ENCODE data around the gene TRAT1. TPM values are rescaled to one million over a fixed set of nuclear protein-coding genes. Genes with fewer than 3 reads are reported as not detected.

Gene TRAT1
- total RNA-seq, result 125 TPM
- polyA plus RNA-seq, result 43.6 TPM
- long read RNA-seq, donor 1, transcript TRAT1-201 (6 exons, 1,919 nt), result major isoform, 15 of 15 reads
- long read RNA-seq, donor 1, partial matches to known transcripts, result 0 of 15 reads
- long read RNA-seq, donor 1, other reads (novel, unspliced or antisense), result 0 of 15 reads
- long read RNA-seq, donor 2, transcript TRAT1-201 (6 exons, 1,919 nt), result major isoform, 94 of 120 reads
- long read RNA-seq, donor 2, partial matches to known transcripts, result 18 of 120 reads
- long read RNA-seq, donor 2, other reads (novel, unspliced or antisense), result 5 of 120 reads
- long read RNA-seq, donor 3, transcript TRAT1-201 (6 exons, 1,919 nt), result major isoform, 122 of 210 reads
- long read RNA-seq, donor 3, partial matches to known transcripts, result 73 of 210 reads
- long read RNA-seq, donor 3, other reads (novel, unspliced or antisense), result 12 of 210 reads
- long read RNA-seq, donor 4, transcript TRAT1-201 (6 exons, 1,919 nt), result major isoform, 36 of 42 reads
- long read RNA-seq, donor 4, partial matches to known transcripts, result 6 of 42 reads
- long read RNA-seq, donor 4, other reads (novel, unspliced or antisense), result 0 of 42 reads
- long read RNA-seq, donor 5, transcript TRAT1-201 (6 exons, 1,919 nt), result major isoform, 115 of 164 reads
- long read RNA-seq, donor 5, partial matches to known transcripts, result 31 of 164 reads
- long read RNA-seq, donor 5, other reads (novel, unspliced or antisense), result 14 of 164 reads
- long read RNA-seq, donor 6, transcript TRAT1-201 (6 exons, 1,919 nt), result major isoform, 45 of 46 reads
- long read RNA-seq, donor 6, partial matches to known transcripts, result 0 of 46 reads
- long read RNA-seq, donor 6, other reads (novel, unspliced or antisense), result 0 of 46 reads
- long read RNA-seq, donor 7, transcript TRAT1-201 (6 exons, 1,919 nt), result major isoform, 81 of 81 reads
- long read RNA-seq, donor 7, partial matches to known transcripts, result 0 of 81 reads
- long read RNA-seq, donor 7, other reads (novel, unspliced or antisense), result 0 of 81 reads
- long read RNA-seq, donor 8, transcript TRAT1-201 (6 exons, 1,919 nt), result major isoform, 29 of 30 reads
- long read RNA-seq, donor 8, partial matches to known transcripts, result 0 of 30 reads
- long read RNA-seq, donor 8, other reads (novel, unspliced or antisense), result 0 of 30 reads
- long read RNA-seq, donor 9, transcript TRAT1-201 (6 exons, 1,919 nt), result major isoform, 57 of 71 reads
- long read RNA-seq, donor 9, partial matches to known transcripts, result 7 of 71 reads
- long read RNA-seq, donor 9, other reads (novel, unspliced or antisense), result 5 of 71 reads
- long read RNA-seq, donor 10, transcript TRAT1-201 (6 exons, 1,919 nt), result major isoform, 67 of 108 reads
- long read RNA-seq, donor 10, partial matches to known transcripts, result 40 of 108 reads
- long read RNA-seq, donor 10, other reads (novel, unspliced or antisense), result 0 of 108 reads

GRCh38 chr3:108822123-108822897, at the start of gene TRAT1:
TSS of gene TRAT1 (plus strand) at chr3:108822786. CDS start at chr3:108822928, 142 bp downstream.
- Histone ChIP-seq H3K9me3 (ENCODE audit: control insufficient read depth in 2 of 2, insufficient read depth in 1 of 2, low read length in 1 of 2) (no peaks in the 10 kb centered on the region), H3K4me3 (ENCODE audit: low read length in 2 of 2) (peak within 1 kb of the TSS; percentile 60 to 78), H3K4me1 (ENCODE audit: control insufficient read depth in 2 of 2, insufficient read depth in 2 of 2, low read length in 2 of 2) (peaks cover 19 to 36% of the 10 kb centered on the region in 2 donors), H3K27me3 (ENCODE audit: control insufficient read depth in 2 of 2, insufficient read depth in 1 of 2, low read length in 1 of 2) (no peaks in the 10 kb centered on the region), H3K36me3 (ENCODE audit: control insufficient read depth in 2 of 2, insufficient read depth in 2 of 2, low read length in 1 of 2) (peaks cover 0 to 3% of the 10 kb centered on the region in 2 donors), H3K27ac (ENCODE audit: low read depth in 1 of 2, low read length in 1 of 2) (peak within 1 kb of the TSS; percentile 57 to 80)
- WGBS, result 18% methylated on average over 6 of the region's 6 CpGs
- DNase-seq (ENCODE audit: low read depth in 6 of 9, low spot score in 9 of 9), result peak in 5 of 9 donors; percentile 61 to 87 (median 66)

- WGBS, result 100% methylated on average over 1 of the region's 1 CpG
- no peak for DNase-seq (ENCODE audit: low read depth in 6 of 9, low spot score in 9 of 9)
Observed at GRCh38 chr3:108775649-108776048, 46.9 kb upstream of the TRAT1 start.

GRCh38 chr3:108779496-108779895, 43.1 kb upstream of the TRAT1 start:
- peak overlapping the region; percentile 22 to 70 for H3K27ac ChIP-seq (ENCODE audit: low read depth in 1 of 2, low read length in 1 of 2)
- no peak for DNase-seq (ENCODE audit: low read depth in 6 of 9, low spot score in 9 of 9)
- H3K4me1 ChIP-seq (ENCODE audit: control insufficient read depth in 2 of 2, insufficient read depth in 2 of 2, low read length in 2 of 2), result peaks cover 26 to 36% of the 10 kb centered on the region in 2 donors
- H3K9me3 ChIP-seq (ENCODE audit: control insufficient read depth in 2 of 2, insufficient read depth in 1 of 2, low read length in 1 of 2), result no peaks in the 10 kb centered on the region
- WGBS, result 96% methylated on average over 3 of the region's 3 CpGs
- H3K4me3 ChIP-seq (ENCODE audit: low read length in 2 of 2), result no peak overlapping the region
- H3K27me3 ChIP-seq (ENCODE audit: control insufficient read depth in 2 of 2, insufficient read depth in 1 of 2, low read length in 1 of 2), result no peaks in the 10 kb centered on the region
- no peaks in the 10 kb centered on the region for H3K36me3 ChIP-seq (ENCODE audit: control insufficient read depth in 2 of 2, insufficient read depth in 2 of 2, low read length in 1 of 2)

More at GRCh38 chr3:108775649-108776048, 46.9 kb upstream of the TRAT1 start:
- no peaks in the 10 kb centered on the region for H3K36me3 ChIP-seq (ENCODE audit: control insufficient read depth in 2 of 2, insufficient read depth in 2 of 2, low read length in 1 of 2)
- H3K27me3 ChIP-seq (ENCODE audit: control insufficient read depth in 2 of 2, insufficient read depth in 1 of 2, low read length in 1 of 2), result no peaks in the 10 kb centered on the region
- H3K27ac ChIP-seq (ENCODE audit: low read depth in 1 of 2, low read length in 1 of 2), result no peak overlapping the region
- no peak overlapping the region for H3K4me3 ChIP-seq (ENCODE audit: low read length in 2 of 2)
- peaks cover 19 to 28% of the 10 kb centered on the region in 2 donors for H3K4me1 ChIP-seq (ENCODE audit: control insufficient read depth in 2 of 2, insufficient read depth in 2 of 2, low read length in 2 of 2)
- no peaks in the 10 kb centered on the region for H3K9me3 ChIP-seq (ENCODE audit: control insufficient read depth in 2 of 2, insufficient read depth in 1 of 2, low read length in 1 of 2)

- no peaks in the 10 kb centered on the region for H3K27me3 ChIP-seq (ENCODE audit: control insufficient read depth in 2 of 2, insufficient read depth in 1 of 2, low read length in 1 of 2)
- H3K36me3 ChIP-seq (ENCODE audit: control insufficient read depth in 2 of 2, insufficient read depth in 2 of 2, low read length in 1 of 2), result no peaks in the 10 kb centered on the region
- WGBS, result 3% methylated on average over 4 of the region's 4 CpGs
- peak overlapping the region in 1 of 2 donors; percentile 0 for H3K4me3 ChIP-seq (ENCODE audit: low read length in 2 of 2)
- H3K9me3 ChIP-seq (ENCODE audit: control insufficient read depth in 2 of 2, insufficient read depth in 1 of 2, low read length in 1 of 2), result no peaks in the 10 kb centered on the region
- H3K4me1 ChIP-seq (ENCODE audit: control insufficient read depth in 2 of 2, insufficient read depth in 2 of 2, low read length in 2 of 2), result peaks cover 26 to 36% of the 10 kb centered on the region in 2 donors
- peak overlapping the region; percentile 70 to 74 for H3K27ac ChIP-seq (ENCODE audit: low read depth in 1 of 2, low read length in 1 of 2)
- peak; percentile 64 to 93 (median 85) for DNase-seq (ENCODE audit: low read depth in 6 of 9, low spot score in 9 of 9)
Observed at GRCh38 chr3:108780235-108780634, 42.4 kb upstream of the TRAT1 start.

- Histone ChIP-seq H3K4me3 (ENCODE audit: low read length in 2 of 2) (no peak overlapping the region), H3K27me3 (ENCODE audit: control insufficient read depth in 2 of 2, insufficient read depth in 1 of 2, low read length in 1 of 2) (no peaks in the 10 kb centered on the region), H3K4me1 (ENCODE audit: control insufficient read depth in 2 of 2, insufficient read depth in 2 of 2, low read length in 2 of 2) (no peaks in the 10 kb centered on the region), H3K9me3 (ENCODE audit: control insufficient read depth in 2 of 2, insufficient read depth in 1 of 2, low read length in 1 of 2) (no peaks in the 10 kb centered on the region), H3K27ac (ENCODE audit: low read depth in 1 of 2, low read length in 1 of 2) (no peak overlapping the region), H3K36me3 (ENCODE audit: control insufficient read depth in 2 of 2, insufficient read depth in 2 of 2, low read length in 1 of 2) (no peaks in the 10 kb centered on the region)
- 51% methylated on average over 3 of the region's 3 CpGs for WGBS
- no peak for DNase-seq (ENCODE audit: low read depth in 6 of 9, low spot score in 9 of 9)
Observed at GRCh38 chr3:108791473-108791872, 31.1 kb upstream of the TRAT1 start.

GRCh38 chr3:108804437-108804836, 18.1 kb upstream of the TRAT1 start:
- DNase-seq (ENCODE audit: low read depth in 6 of 9, low spot score in 9 of 9), result no peak
- WGBS, result 96% methylated on average over 2 of the region's 2 CpGs
- Histone ChIP-seq H3K36me3 (ENCODE audit: control insufficient read depth in 2 of 2, insufficient read depth in 2 of 2, low read length in 1 of 2) (no peaks in the 10 kb centered on the region), H3K27me3 (ENCODE audit: control insufficient read depth in 2 of 2, insufficient read depth in 1 of 2, low read length in 1 of 2) (no peaks in the 10 kb centered on the region), H3K4me3 (ENCODE audit: low read length in 2 of 2) (no peak overlapping the region), H3K27ac (ENCODE audit: low read depth in 1 of 2, low read length in 1 of 2) (no peak overlapping the region), H3K4me1 (ENCODE audit: control insufficient read depth in 2 of 2, insufficient read depth in 2 of 2, low read length in 2 of 2) (peaks cover 2 to 13% of the 10 kb centered on the region in 2 donors), H3K9me3 (ENCODE audit: control insufficient read depth in 2 of 2, insufficient read depth in 1 of 2, low read length in 1 of 2) (peaks cover 0 to 3% of the 10 kb centered on the region in 2 donors)

- H3K36me3 ChIP-seq (ENCODE audit: control insufficient read depth in 2 of 2, insufficient read depth in 2 of 2, low read length in 1 of 2), result no peaks in the 10 kb centered on the region
- DNase-seq (ENCODE audit: low read depth in 6 of 9, low spot score in 9 of 9), result no peak
- WGBS, result 94% methylated on average over 4 of the region's 4 CpGs
- peaks cover 0 to 3% of the 10 kb centered on the region in 2 donors for H3K9me3 ChIP-seq (ENCODE audit: control insufficient read depth in 2 of 2, insufficient read depth in 1 of 2, low read length in 1 of 2)
- peaks cover 2 to 13% of the 10 kb centered on the region in 2 donors for H3K4me1 ChIP-seq (ENCODE audit: control insufficient read depth in 2 of 2, insufficient read depth in 2 of 2, low read length in 2 of 2)
- H3K4me3 ChIP-seq (ENCODE audit: low read length in 2 of 2), result no peak overlapping the region
- H3K27me3 ChIP-seq (ENCODE audit: control insufficient read depth in 2 of 2, insufficient read depth in 1 of 2, low read length in 1 of 2), result no peaks in the 10 kb centered on the region
- no peak overlapping the region for H3K27ac ChIP-seq (ENCODE audit: low read depth in 1 of 2, low read length in 1 of 2)
Observed at GRCh38 chr3:108804966-108805365, 17.6 kb upstream of the TRAT1 start.

- Histone ChIP-seq H3K36me3 (ENCODE audit: control insufficient read depth in 2 of 2, insufficient read depth in 2 of 2, low read length in 1 of 2) (no peaks in the 10 kb centered on the region), H3K9me3 (ENCODE audit: control insufficient read depth in 2 of 2, insufficient read depth in 1 of 2, low read length in 1 of 2) (peaks cover 0 to under 1% of the 10 kb centered on the region in 2 donors), H3K4me1 (ENCODE audit: control insufficient read depth in 2 of 2, insufficient read depth in 2 of 2, low read length in 2 of 2) (peaks cover 2 to 13% of the 10 kb centered on the region in 2 donors), H3K27me3 (ENCODE audit: control insufficient read depth in 2 of 2, insufficient read depth in 1 of 2, low read length in 1 of 2) (no peaks in the 10 kb centered on the region), H3K27ac (ENCODE audit: low read depth in 1 of 2, low read length in 1 of 2) (peak overlapping the region in 1 of 2 donors; percentile 78), H3K4me3 (ENCODE audit: low read length in 2 of 2) (no peak overlapping the region)
- peak in 7 of 9 donors; percentile 54 to 83 (median 57) for DNase-seq (ENCODE audit: low read depth in 6 of 9, low spot score in 9 of 9)
- 29% methylated on average over 4 of the region's 4 CpGs for WGBS
Observed at GRCh38 chr3:108806316-108806715, 16.3 kb upstream of the TRAT1 start.
